PC-9 (cell line): Measurements from ENCODE around the gene NHS. TPM values are rescaled to one million over a fixed set of nuclear protein-coding genes. Genes with fewer than 3 reads are reported as not detected.

Experiments used
- BruUV-seq: library from RNA; stranded (reverse); fragments of 400-500 nt; replicated peaks from 2 replicates; lab custom pipeline; 2021; lab: Mats Ljungman, UMichigan
- CTCF ChIA-PET: fragments of 300-600 bp; sonication (Branson Sonifier 250); formaldehyde crosslinking; loops from one replicate; lab custom pipeline; 2022; ENCODE audit warnings: antibody characterized with exemption; lab: Charles Lee
- POLR2A ChIA-PET: fragments of 300-600 bp; sonication (Branson Sonifier 250); formaldehyde crosslinking; loops from one replicate; lab custom pipeline; 2022; ENCODE audit warnings: antibody characterized with exemption; ENCODE audit not compliant: unreplicated experiment; lab: Charles Lee
- DNase-seq, 2 experiments: peaks; one replicate each; pipeline versions ENCODE4 v3.0.0 to v3.0.0-alpha.2; 2015 to 2022; ENCODE audit warnings: mixed read lengths in 1 of 2
- H2AFZ ChIP-seq: fragments of 200-600 bp; sonication (generic); 2 replicates; pipeline ENCODE4 v1.8.1; 2017; ENCODE audit warnings: antibody characterized with exemption
- H3F3A ChIP-seq: fragments of 200-600 bp; sonication (generic); 2 replicates; pipeline ENCODE4 v1.8.1; 2017; ENCODE audit warnings: antibody characterized with exemption, mild to moderate bottlenecking, low read depth; ENCODE audit not compliant: insufficient read depth
- H3K27ac ChIP-seq: fragments of 200-600 bp; sonication (generic); 2 replicates; pipeline ENCODE4 v1.6.1; 2016; ENCODE audit warnings: mixed run types
- H3K27me3 ChIP-seq: fragments of 200-600 bp; sonication (generic); 2 replicates; pipeline ENCODE4 v1.6.1; 2016; ENCODE audit warnings: low read depth, mixed run types; ENCODE audit not compliant: insufficient read depth
- H3K36me3 ChIP-seq: fragments of 200-600 bp; sonication (generic); 2 replicates; pipeline ENCODE4 v1.6.1; 2016; ENCODE audit warnings: low read depth, mixed run types
- H3K4me1 ChIP-seq: fragments of 200-600 bp; sonication (generic); replicated peaks from 2 replicates; pipeline ENCODE4 v1.6.1; 2016; ENCODE audit warnings: mixed run types; ENCODE audit not compliant: insufficient read depth
- H3K4me2 ChIP-seq: fragments of 200-600 bp; sonication (generic); 2 replicates; pipeline ENCODE4 v1.6.1; 2017; ENCODE audit warnings: mixed run types
- H3K4me3 ChIP-seq: fragments of 200-600 bp; sonication (generic); 2 replicates; pipeline ENCODE4 v1.6.1; 2016; ENCODE audit warnings: mixed run types
- H3K79me2 ChIP-seq: fragments of 200-600 bp; sonication (generic); 2 replicates; pipeline ENCODE4 v1.6.1; 2017; ENCODE audit warnings: low read depth, mixed run types
- H3K9me2 ChIP-seq: fragments of 200-600 bp; sonication (generic); 2 replicates; pipeline ENCODE4 v1.8.1; 2017; ENCODE audit warnings: mild to moderate bottlenecking; ENCODE audit not compliant: insufficient read depth
- H3K9me3 ChIP-seq: fragments of 200-600 bp; sonication (generic); 2 replicates; pipeline ENCODE4 v1.8.1; 2016; ENCODE audit warnings: low read depth; ENCODE audit not compliant: insufficient read depth
- H4K20me1 ChIP-seq: fragments of 200-600 bp; sonication (generic); 2 replicates; pipeline ENCODE4 v1.8.1; 2017; ENCODE audit not compliant: insufficient read depth
- CTCF ChIP-seq: fragments of 200-600 bp; sonication (generic); conservative IDR thresholded peaks from 2 replicates; pipeline ENCODE4 v1.6.1; 2017; ENCODE audit warnings: mixed run types, antibody characterized with exemption, mild to moderate bottlenecking, moderate library complexity
- EZH2 ChIP-seq: fragments of 200-600 bp; sonication (generic); IDR thresholded peaks from 2 replicates; pipeline ENCODE4 v1.8.0; 2017; ENCODE audit warnings: antibody characterized with exemption, low read depth
- intact Hi-C: fragments of 100-400 bp; cut with micrococcal nuclease; formaldehyde crosslinking; loops from one replicate; pipeline ENCODE4 v1.10.0; 2022; ENCODE audit not compliant: unreplicated experiment
- total RNA-seq: library from RNA; stranded (reverse); gene quantifications from 2 replicates; pipeline ENCODE4 v1.2.3, GENCODE V29; 2021

The NHS gene
- total RNA-seq, 1 experiment from 2014 or later = 6.7 TPM

GRCh38 chrX:17377795-17378194, 2.8 kb downstream of the NHS start:
- H3K27ac ChIP-seq = peak overlapping the region; percentile 87
- peak in 1 of 2 experiments; percentile 9 for DNase-seq
- no peaks in the 10 kb centered on the region for H3K9me3 ChIP-seq
- no peaks in the 10 kb centered on the region for H4K20me1 ChIP-seq
- peaks cover 18% of the 10 kb centered on the region for H3K4me1 ChIP-seq
- H3K9me2 ChIP-seq = no peaks in the 10 kb centered on the region
- TF ChIP-seq CTCF = no peak
- no peak for TF ChIP-seq EZH2
- BruUV-seq = TSS peak; percentile 55
- ChIA-PET POLR2A (no interaction called here), CTCF (no interaction called here)
- intact Hi-C loops = loop anchor here (1.0 to 10.0 kb wide), 4 partner anchors 37 to 315 kb away; no protein-coding TSS in a partner anchor
- peak overlapping the region; percentile 83 for H3K4me3 ChIP-seq
- H3F3A ChIP-seq = peaks cover 10% of the 10 kb centered on the region; the same call in 1 of the 2 replicates
- peaks cover 60% of the 10 kb centered on the region for H3K79me2 ChIP-seq
- H2AFZ ChIP-seq = peak overlapping the region; percentile 87
- H3K36me3 ChIP-seq = no peaks in the 10 kb centered on the region
- H3K27me3 ChIP-seq = no peaks in the 10 kb centered on the region
- H3K4me2 ChIP-seq = peak overlapping the region; percentile 92

GRCh38 chrX:17380221-17380620, 5.2 kb downstream of the NHS start:
- no TSS peak for BruUV-seq
- Histone ChIP-seq H4K20me1 (no peaks in the 10 kb centered on the region), H3K4me2 (no peak overlapping the region), H2AFZ (no peak overlapping the region), H3K9me2 (no peaks in the 10 kb centered on the region), H3K4me3 (no peak overlapping the region), H3K4me1 (peaks cover 18% of the 10 kb centered on the region), H3K9me3 (no peaks in the 10 kb centered on the region), H3K79me2 (peaks cover 67% of the 10 kb centered on the region), H3F3A (peaks cover 6% of the 10 kb centered on the region; the same call in 1 of the 2 replicates), H3K27me3 (no peaks in the 10 kb centered on the region), H3K27ac (no peak overlapping the region), H3K36me3 (no peaks in the 10 kb centered on the region)
- intact Hi-C loops = no loop called here
- no peak for DNase-seq
- ChIA-PET POLR2A (no interaction called here), CTCF (no interaction called here)
- no peak for TF ChIP-seq CTCF
- TF ChIP-seq EZH2 = no peak

GRCh38 chrX:17390419-17390850, 15.4 kb downstream of the NHS start:
- H3K4me3 ChIP-seq = no peak overlapping the region
- no peaks in the 10 kb centered on the region for H3K36me3 ChIP-seq
- no peak for DNase-seq
- no TSS peak for BruUV-seq
- TF ChIP-seq EZH2 (no peak), CTCF (no peak)
- CTCF ChIA-PET = no interaction called here
- H2AFZ ChIP-seq = no peak overlapping the region
- H3K4me1 ChIP-seq = peaks cover 9% of the 10 kb centered on the region; the same call in 1 of the 2 replicates
- POLR2A ChIA-PET = no interaction called here
- no peaks in the 10 kb centered on the region for H3K9me3 ChIP-seq
- H4K20me1 ChIP-seq = no peaks in the 10 kb centered on the region
- no peak overlapping the region for H3K4me2 ChIP-seq
- no peaks in the 10 kb centered on the region for H3K27me3 ChIP-seq
- H3F3A ChIP-seq = no peaks in the 10 kb centered on the region
- H3K79me2 ChIP-seq = peaks cover 54% of the 10 kb centered on the region
- H3K27ac ChIP-seq = no peak overlapping the region
- no peaks in the 10 kb centered on the region for H3K9me2 ChIP-seq
- intact Hi-C loops = no loop called here
